NCI-H1105 treated with DMSO at 0.1 percent for 48 hours (cell line): ENCODE measurements around the gene ZNF358.
"Not testable (repeated sequence)": the region's sequence is repeated elsewhere in the genome, so short reads cannot be mapped to it uniquely, and the experiment has no call there.

Experiments
- DNase-seq: peaks from one replicate; lab custom pipeline; 2025; lab: John Stamatoyannopoulos, UW

ZNF358 gene

GRCh38 chr19:7535998-7536695 is 20.2 kb downstream of the ZNF358 start:
- DNase-seq: no peak

GRCh38 chr19:7538990-7539389 is 23.1 kb downstream of the ZNF358 start:
- not testable (repeated sequence) for DNase-seq

GRCh38 chr19:7539827-7540425 is 24.0 kb downstream of the ZNF358 start:
- no peak for DNase-seq

GRCh38 chr19:7540761-7541474 is 25.0 kb downstream of the ZNF358 start:
- DNase-seq: no peak

- DNase-seq: no peak
Observed at GRCh38 chr19:7541475-7541824, 25.5 kb downstream of the ZNF358 start.

- no peak for DNase-seq
Observed at GRCh38 chr19:7541828-7542443, 26.0 kb downstream of the ZNF358 start.

- no peak for DNase-seq
Observed at GRCh38 chr19:7542556-7543348, 26.8 kb downstream of the ZNF358 start.

GRCh38 chr19:7544626-7545025 is 28.7 kb downstream of the ZNF358 start:
- DNase-seq: no peak

- no peak for DNase-seq
Observed at GRCh38 chr19:7545300-7545699, 29.4 kb downstream of the ZNF358 start.

GRCh38 chr19:7545904-7546303 is 30.0 kb downstream of the ZNF358 start:
- DNase-seq: no peak

GRCh38 chr19:7547159-7547558 is 31.3 kb downstream of the ZNF358 start:
- DNase-seq: no peak

- DNase-seq: no peak
Observed at GRCh38 chr19:7549429-7550148, 33.7 kb downstream of the ZNF358 start.

- DNase-seq: no peak
Observed at GRCh38 chr19:7550169-7550770, 34.4 kb downstream of the ZNF358 start.

- DNase-seq: no peak
Observed at GRCh38 chr19:7550987-7551761, 35.3 kb downstream of the ZNF358 start.

GRCh38 chr19:7552781-7553180 is 36.9 kb downstream of the ZNF358 start:
- no peak for DNase-seq

GRCh38 chr19:7554565-7554964 is 38.7 kb downstream of the ZNF358 start:
- no peak for DNase-seq

- DNase-seq: no peak
Observed at GRCh38 chr19:7554990-7555864, 39.3 kb downstream of the ZNF358 start.

- no peak for DNase-seq
Observed at GRCh38 chr19:7556696-7557315, 40.9 kb downstream of the ZNF358 start.

- no peak for DNase-seq
Observed at GRCh38 chr19:7558667-7559066, 42.8 kb downstream of the ZNF358 start.
